ENCODE data around the gene SH3TC1.

SH3TC1 gene

DNA sequence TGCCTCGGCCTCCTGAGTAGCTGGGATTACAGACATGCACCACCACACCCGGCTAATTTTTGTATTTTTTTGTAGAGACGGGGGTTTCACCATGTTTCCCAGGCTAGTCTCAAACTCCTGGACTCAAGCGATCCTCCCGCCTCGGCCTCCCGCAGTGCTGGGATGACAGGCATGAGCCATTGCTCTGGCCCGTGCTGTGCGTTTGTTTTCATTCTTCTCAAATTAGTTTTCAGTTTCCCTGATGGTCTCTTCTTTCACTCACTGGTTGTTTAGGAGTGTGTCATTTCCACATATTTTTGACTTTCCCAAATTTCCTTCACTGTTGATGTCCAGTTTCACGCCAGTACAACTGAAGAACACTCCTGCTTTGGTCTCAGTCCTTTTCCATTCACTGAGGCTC lies 31.8 kb downstream of the SH3TC1 start:
- Mint-ChIP-seq H3K36me3 (ENCODE audit: insufficient read depth) (peaks cover 17% of the 10 kb centered on the region), H3K4me1 (ENCODE audit: low read depth in 2 of 2) (peaks cover 12 to 16% of the 10 kb centered on the region in 2 donors), H3K27ac (no peak overlapping the region), H3K9me3 (no peaks in the 10 kb centered on the region), H3K4me3 (peak overlapping the region in 1 of 2 donors; percentile 0), H3K27me3 (no peaks in the 10 kb centered on the region)
- DNase-seq (no peak), ATAC-seq (replicated peaks) (no peak)

DNA sequence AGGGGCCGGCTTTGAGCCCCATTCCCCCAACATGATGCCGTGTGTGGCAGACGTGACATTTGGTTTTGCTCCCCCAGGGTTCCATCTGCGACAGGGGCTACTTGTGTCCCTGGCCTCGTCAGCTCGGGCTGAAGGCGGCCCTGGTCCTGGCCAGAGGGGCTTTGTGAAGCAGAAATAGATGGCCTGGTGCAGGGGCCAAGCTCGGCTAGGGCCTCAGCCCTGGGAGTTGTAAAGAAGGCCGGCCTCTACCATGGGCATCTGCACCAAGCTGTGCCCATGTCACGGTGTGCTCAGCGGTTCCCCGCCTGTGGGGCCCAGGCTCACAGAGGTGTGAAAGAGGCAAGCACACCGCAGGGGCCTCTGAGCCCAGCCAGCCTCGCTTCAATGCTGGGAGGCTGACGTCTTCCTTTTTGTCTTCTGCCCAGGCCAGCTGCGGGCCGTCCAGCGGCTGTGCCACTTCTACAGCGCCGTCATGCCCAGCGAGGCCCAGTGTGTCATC lies 32.5 kb downstream of the SH3TC1 start:
- Mint-ChIP-seq H3K4me1 (ENCODE audit: low read depth in 2 of 2) (peaks cover 12 to 16% of the 10 kb centered on the region in 2 donors), H3K9me3 (no peaks in the 10 kb centered on the region), H3K4me3 (peak overlapping the region in 1 of 2 donors; percentile 20), H3K27me3 (no peaks in the 10 kb centered on the region), H3K27ac (no peak overlapping the region), H3K36me3 (ENCODE audit: insufficient read depth) (peaks cover 17% of the 10 kb centered on the region)
- no peak for ATAC-seq (replicated peaks)
- peak in 1 of 3 experiments; percentile 20 for DNase-seq

DNA sequence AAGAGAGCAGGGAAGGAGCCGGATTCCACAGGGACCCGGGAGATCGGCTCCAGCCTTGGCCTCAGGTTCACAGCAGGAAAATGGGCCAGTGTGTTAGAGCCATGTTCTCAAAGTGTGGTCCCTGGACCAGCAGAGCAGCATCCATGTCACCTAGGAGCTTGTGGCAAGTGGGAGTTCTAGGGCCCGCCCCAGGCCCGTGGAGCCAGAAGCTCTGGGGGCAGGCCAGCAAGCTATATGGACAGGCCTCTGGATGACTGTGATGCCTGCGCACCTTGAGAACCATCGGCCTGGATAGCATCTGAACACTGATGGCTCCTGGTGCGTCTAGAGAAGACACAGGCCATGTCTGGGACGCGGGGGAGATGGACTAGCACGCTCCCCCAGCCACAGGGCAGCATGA lies 33.7 kb downstream of the SH3TC1 start:
- ATAC-seq (replicated peaks) (no peak), DNase-seq (no peak)
- Mint-ChIP-seq H3K27me3 (no peaks in the 10 kb centered on the region), H3K4me1 (ENCODE audit: low read depth in 2 of 2) (peaks cover 12 to 16% of the 10 kb centered on the region in 2 donors), H3K4me3 (no peak overlapping the region), H3K9me3 (no peaks in the 10 kb centered on the region), H3K36me3 (ENCODE audit: insufficient read depth) (peaks cover 17% of the 10 kb centered on the region), H3K27ac (no peak overlapping the region)

DNA sequence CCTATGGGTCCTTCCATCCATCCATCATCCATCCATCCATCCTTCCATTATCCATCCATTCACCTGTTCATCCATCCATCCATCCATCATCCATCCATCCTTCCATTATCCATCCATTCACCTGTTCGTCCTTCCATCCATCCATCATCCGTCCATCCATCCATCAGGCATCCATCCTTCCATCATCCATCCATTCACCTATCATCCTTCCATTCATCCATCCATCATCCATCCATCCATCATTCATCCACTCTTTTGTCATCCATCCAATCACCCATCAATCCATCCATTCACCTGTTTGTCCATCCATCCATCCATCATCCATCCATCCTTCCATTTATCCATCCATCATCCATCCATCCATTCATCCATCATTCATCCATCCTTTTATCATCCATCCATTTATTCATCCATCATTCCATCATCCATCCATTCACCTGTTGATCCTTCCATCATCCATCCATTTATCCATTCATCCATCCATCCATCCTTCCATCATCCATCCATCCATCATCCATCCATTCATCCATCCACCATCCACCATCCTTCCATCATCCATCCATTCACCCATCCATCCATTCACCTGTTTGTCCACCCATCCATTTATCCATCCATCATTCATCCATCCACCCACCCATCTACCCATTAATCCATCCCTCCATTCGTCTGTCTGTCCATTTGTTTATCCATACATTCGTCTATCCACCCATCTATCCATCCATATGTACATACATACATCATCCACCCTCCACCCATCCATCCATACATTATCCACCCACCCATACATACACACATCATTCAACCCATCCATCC lies 34.8 kb downstream of the SH3TC1 start:
- Mint-ChIP-seq H3K27me3 (no peaks in the 10 kb centered on the region), H3K36me3 (ENCODE audit: insufficient read depth) (peaks cover 6% of the 10 kb centered on the region), H3K9me3 (no peaks in the 10 kb centered on the region), H3K4me3 (no peak overlapping the region), H3K27ac (no peak overlapping the region), H3K4me1 (ENCODE audit: low read depth in 2 of 2) (peaks cover 6 to 11% of the 10 kb centered on the region in 2 donors)
- no peak for DNase-seq
- no peak for ATAC-seq (replicated peaks)

DNA sequence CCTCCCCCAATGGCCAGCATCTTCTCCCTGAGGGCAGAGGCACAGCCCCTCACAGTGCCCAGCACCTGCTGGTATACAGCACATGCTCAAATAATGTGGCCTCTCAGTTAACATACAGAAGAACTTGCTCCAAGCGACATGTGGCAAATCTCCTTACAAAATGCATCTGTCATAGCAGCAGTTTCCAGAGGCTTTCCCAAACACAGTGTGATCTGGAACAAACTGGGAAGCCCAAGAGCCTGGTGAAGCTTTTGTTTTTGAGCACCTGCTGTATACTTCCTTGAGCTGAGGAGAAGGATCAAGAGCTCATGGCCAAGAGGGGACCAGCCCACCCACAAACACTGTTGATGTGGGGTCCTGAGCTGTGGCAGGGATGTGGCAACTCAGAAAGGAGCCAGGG lies 35.6 kb downstream of the SH3TC1 start:
- no peak for DNase-seq
- Mint-ChIP-seq H3K4me3 (no peak overlapping the region), H3K9me3 (no peaks in the 10 kb centered on the region), H3K4me1 (ENCODE audit: low read depth in 2 of 2) (peaks cover 0 to 4% of the 10 kb centered on the region in 2 donors), H3K27me3 (no peaks in the 10 kb centered on the region), H3K36me3 (ENCODE audit: insufficient read depth) (peaks cover 5% of the 10 kb centered on the region), H3K27ac (no peak overlapping the region)
- no peak for ATAC-seq (replicated peaks)

DNA sequence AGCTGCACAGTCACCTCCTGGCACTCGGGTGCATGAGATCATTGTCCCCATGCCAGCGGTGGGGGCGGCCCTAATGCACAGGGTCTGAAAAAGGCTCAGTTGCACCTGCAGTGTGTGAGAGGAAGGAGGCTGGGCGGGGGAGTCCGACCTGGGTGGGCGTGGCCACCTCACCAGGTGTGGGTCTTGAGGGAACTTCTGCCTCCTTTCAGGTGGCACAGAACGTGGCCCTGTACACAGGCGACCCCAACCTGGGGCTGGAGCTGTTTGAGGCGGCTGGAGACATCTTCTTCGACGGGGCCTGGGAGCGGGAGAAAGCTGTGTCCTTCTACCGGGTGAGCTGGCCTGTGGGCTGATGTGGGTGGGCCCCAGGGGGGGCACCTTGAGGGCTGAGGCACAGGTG lies 36.1 kb downstream of the SH3TC1 start:
- Mint-ChIP-seq H3K27ac (no peak overlapping the region), H3K9me3 (no peaks in the 10 kb centered on the region), H3K4me3 (no peak overlapping the region), H3K27me3 (no peaks in the 10 kb centered on the region), H3K4me1 (ENCODE audit: low read depth in 2 of 2) (peaks cover 0 to 4% of the 10 kb centered on the region in 2 donors), H3K36me3 (ENCODE audit: insufficient read depth) (peaks cover 5% of the 10 kb centered on the region)
- DNase-seq (no peak), ATAC-seq (replicated peaks) (no peak)

DNA sequence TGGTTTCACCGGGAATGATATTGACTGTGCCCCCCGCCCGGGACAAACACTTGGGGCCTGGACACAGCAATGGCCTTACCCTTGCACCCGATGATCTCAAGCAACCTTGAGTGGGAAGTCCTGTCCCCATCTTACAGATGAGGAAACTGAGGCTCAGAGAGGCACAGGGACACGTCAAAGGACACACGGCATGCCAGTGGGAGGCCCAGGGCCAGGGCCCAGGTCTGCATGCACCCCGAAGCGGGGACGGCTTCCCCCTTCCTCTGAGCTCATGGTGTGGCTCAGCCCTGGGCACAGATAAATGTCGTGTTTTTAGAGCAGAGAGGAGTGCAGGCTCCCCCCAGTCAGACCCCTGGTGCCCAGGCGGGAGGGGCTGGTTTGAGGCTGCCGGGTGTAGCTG lies 36.6 kb downstream of the SH3TC1 start:
- no peak overlapping the region for H3K27ac Mint-ChIP-seq
- ATAC-seq (replicated peaks) (no peak), DNase-seq (no peak)
- H3K4me1 Mint-ChIP-seq (ENCODE audit: low read depth in 2 of 2): no peaks in the 10 kb centered on the region
- no peak overlapping the region for H3K4me3 Mint-ChIP-seq
- H3K27me3 Mint-ChIP-seq: no peaks in the 10 kb centered on the region
- H3K9me3 Mint-ChIP-seq: no peaks in the 10 kb centered on the region
- H3K36me3 Mint-ChIP-seq (ENCODE audit: insufficient read depth): peaks cover 4% of the 10 kb centered on the region

DNA sequence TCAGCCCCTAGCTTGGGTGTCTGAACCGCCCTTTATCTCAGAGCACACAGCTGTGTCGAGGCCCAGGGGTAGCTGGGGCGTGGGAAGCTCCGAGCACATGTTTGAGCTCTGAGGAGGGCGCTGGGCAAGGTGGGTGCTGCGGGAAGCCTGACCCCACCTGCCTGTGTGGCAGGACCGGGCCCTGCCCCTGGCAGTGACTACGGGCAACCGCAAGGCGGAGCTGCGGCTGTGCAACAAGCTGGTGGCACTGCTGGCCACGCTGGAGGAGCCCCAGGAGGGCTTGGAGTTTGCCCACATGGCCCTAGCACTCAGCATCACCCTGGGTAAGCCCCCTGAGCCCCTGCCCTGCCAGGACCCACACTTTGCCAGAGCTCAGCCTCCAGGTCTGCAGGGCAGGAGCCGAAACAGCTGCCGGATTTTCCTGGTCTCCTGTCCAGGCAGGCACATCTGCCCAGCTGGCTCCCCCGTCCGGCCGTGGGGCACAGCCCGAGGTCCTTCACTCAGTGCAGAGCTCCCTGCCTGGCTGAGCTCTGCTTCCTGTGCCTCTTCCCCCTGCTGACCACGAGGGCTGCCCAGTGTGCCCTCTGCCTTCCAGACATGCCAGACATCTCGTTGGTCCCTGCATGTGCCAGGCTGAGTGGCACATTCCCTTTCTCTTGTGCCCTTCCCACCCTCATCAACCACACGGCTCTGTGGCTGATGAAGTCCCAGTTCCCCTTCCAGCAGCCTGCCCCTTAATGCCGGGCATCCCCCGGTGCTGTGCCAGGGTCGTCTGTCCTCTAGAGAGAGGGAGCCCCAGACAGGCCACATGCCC lies 37.2 kb downstream of the SH3TC1 start:
- Mint-ChIP-seq H3K27ac (peak overlapping the region in 1 of 2 donors; percentile 68), H3K36me3 (ENCODE audit: insufficient read depth) (peaks cover 3% of the 10 kb centered on the region), H3K4me3 (no peak overlapping the region), H3K4me1 (ENCODE audit: low read depth in 2 of 2) (no peaks in the 10 kb centered on the region), H3K9me3 (no peaks in the 10 kb centered on the region), H3K27me3 (no peaks in the 10 kb centered on the region)
- ATAC-seq (replicated peaks): no peak
- no peak for DNase-seq

DNA sequence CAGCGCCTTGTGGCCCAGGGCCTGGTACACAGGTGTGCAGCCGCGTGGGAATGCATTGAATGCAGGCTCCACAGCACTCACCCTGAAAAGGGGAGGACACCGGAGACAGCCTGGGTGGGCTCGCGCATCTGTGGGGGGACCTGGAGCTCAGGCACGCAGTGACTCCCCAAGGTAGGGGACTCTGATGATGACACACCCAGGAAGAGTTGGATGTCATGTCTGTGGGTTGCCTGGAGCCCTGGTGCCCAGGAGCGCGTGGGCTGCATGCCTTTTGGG lies 37.8 kb downstream of the SH3TC1 start:
- H3K4me3 Mint-ChIP-seq: no peak overlapping the region
- H3K27me3 Mint-ChIP-seq: no peaks in the 10 kb centered on the region
- peaks cover 3% of the 10 kb centered on the region for H3K36me3 Mint-ChIP-seq (ENCODE audit: insufficient read depth)
- no peak for ATAC-seq (replicated peaks)
- DNase-seq: no peak
- peaks cover under 1 to 3% of the 10 kb centered on the region in 2 donors for H3K4me1 Mint-ChIP-seq (ENCODE audit: low read depth in 2 of 2)
- peak overlapping the region in 1 of 2 donors; percentile 68 for H3K27ac Mint-ChIP-seq
- no peaks in the 10 kb centered on the region for H3K9me3 Mint-ChIP-seq

DNA sequence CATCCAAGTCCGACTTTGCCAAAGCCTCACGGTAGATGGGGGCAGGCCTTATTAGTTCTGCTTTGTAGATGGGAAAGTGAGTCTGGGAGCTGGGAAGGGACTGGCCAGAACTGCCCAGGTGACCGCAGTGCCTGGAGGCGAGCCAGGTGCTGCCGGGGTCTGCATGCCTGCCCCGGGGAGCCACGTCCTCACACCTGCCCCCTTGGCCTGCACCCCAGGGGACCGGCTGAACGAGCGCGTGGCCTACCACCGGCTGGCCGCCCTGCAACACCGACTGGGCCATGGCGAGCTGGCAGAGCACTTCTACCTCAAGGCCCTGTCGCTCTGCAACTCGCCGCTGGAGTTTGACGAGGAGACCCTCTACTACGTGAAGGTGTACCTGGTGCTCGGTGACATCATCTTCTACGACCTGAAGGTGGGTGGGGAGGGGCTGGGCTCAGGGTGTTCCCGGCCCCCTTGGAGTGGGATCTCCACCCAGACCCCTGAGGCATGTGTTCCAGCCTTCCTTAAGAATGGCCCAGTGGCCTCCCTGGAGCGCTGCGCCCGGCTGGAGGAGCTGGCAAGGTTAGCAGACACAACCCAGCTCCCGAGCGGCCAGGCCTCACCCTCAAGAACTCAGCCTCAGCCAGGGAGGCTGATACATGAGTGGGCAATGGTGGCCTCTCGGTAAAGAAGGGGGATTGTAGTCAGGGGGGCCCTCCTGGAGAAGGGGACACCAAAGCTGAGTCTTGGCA lies 38.3 kb downstream of the SH3TC1 start:
- Mint-ChIP-seq H3K4me3 (no peak overlapping the region), H3K36me3 (ENCODE audit: insufficient read depth) (peaks cover 3% of the 10 kb centered on the region), H3K27me3 (no peaks in the 10 kb centered on the region), H3K4me1 (ENCODE audit: low read depth in 2 of 2) (peaks cover 6 to 7% of the 10 kb centered on the region in 2 donors), H3K27ac (peak overlapping the region in 1 of 2 donors; percentile 68), H3K9me3 (no peaks in the 10 kb centered on the region)
- DNase-seq (no peak), ATAC-seq (replicated peaks) (no peak)

DNA sequence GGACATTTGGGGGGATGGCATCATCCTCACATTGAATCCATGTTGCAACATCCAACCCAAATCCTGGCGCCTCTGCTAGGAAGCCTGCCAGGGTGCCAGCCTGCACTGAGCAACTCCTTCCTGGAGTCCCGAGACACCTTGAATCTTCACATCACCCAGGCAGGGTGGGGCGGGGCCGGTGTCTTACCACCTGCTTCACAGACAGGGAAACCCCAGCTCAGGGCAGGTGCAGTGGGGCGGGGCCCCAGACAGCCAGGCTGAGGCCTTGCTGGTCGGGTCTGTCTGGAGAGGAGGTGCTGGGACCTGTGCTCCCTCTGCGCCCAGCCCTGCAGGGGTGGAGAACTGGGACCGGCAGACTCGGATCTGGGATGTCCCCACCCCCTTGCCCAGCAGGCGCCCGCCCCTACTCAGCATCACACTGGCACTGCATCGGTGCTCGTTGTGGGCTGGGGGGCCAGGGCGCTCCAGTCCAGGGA lies 39.0 kb downstream of the SH3TC1 start:
- no peak overlapping the region for H3K4me3 Mint-ChIP-seq
- no peaks in the 10 kb centered on the region for H3K27me3 Mint-ChIP-seq
- no peaks in the 10 kb centered on the region for H3K9me3 Mint-ChIP-seq
- ATAC-seq (replicated peaks) (peak; percentile 30), DNase-seq (no peak)
- H3K36me3 Mint-ChIP-seq (ENCODE audit: insufficient read depth): no peaks in the 10 kb centered on the region
- H3K4me1 Mint-ChIP-seq (ENCODE audit: low read depth in 2 of 2): peaks cover 6 to 7% of the 10 kb centered on the region in 2 donors
- no peak overlapping the region for H3K27ac Mint-ChIP-seq

DNA sequence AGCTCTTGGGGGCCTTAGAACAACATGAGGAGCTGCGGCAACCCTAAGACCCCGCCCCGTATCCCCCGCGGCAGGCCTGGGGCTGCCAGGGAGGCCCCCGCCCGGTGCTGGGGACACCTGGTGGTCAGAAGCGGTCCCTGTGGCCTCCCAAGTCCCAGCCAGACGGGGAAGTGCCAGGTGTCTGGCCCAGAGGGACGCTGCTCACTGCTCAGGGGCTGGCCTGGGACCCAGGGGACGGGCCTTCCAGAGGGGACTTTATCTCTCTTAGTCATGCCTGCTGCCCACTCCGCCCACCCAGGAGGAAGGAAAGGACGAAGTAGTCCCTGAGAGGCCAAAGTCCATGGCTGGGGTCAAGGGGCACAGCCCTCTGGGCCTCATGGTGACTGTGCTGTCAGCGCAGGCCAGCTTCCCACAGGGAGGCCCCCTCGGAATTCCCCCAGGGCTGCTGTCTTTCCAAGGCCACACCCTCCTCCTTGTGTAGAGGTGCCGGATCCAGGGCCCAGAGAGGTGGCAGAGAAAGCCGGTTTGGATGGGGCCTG lies 39.5 kb downstream of the SH3TC1 start:
- H3K4me3 Mint-ChIP-seq: no peak overlapping the region
- no peaks in the 10 kb centered on the region for H3K9me3 Mint-ChIP-seq
- H3K27ac Mint-ChIP-seq: no peak overlapping the region
- DNase-seq (no peak), ATAC-seq (replicated peaks) (no peak)
- H3K36me3 Mint-ChIP-seq (ENCODE audit: insufficient read depth): no peaks in the 10 kb centered on the region
- H3K4me1 Mint-ChIP-seq (ENCODE audit: low read depth in 2 of 2): peaks cover 6 to 7% of the 10 kb centered on the region in 2 donors
- no peaks in the 10 kb centered on the region for H3K27me3 Mint-ChIP-seq

DNA sequence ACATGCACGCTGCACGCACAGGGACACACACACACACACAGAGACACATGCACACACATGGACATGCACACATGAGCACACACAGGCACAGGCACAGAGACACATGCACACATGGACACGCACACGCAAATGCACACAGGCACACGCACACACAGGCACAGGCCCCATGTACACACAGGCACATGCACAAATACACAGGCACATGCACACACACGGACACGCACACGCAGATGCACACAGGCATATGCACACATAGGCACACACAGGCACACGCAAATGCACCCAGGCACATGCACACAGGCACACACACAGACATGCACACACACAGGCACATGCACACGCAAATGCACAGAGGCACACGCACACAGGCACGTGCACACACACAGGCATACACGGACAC lies 40.1 kb downstream of the SH3TC1 start:
- H3K4me1 Mint-ChIP-seq (ENCODE audit: low read depth in 2 of 2): peaks cover 6 to 7% of the 10 kb centered on the region in 2 donors
- peaks cover 0 to 3% of the 10 kb centered on the region in 2 donors for H3K27me3 Mint-ChIP-seq
- ATAC-seq (replicated peaks) (no peak), DNase-seq (no peak)
- no peak overlapping the region for H3K4me3 Mint-ChIP-seq
- no peak overlapping the region for H3K27ac Mint-ChIP-seq
- H3K9me3 Mint-ChIP-seq: no peaks in the 10 kb centered on the region
- H3K36me3 Mint-ChIP-seq (ENCODE audit: insufficient read depth): no peaks in the 10 kb centered on the region

All from effector memory CD8-positive, alpha-beta T cell (primary cell).